ENCODE results near the gene NAA60. TPM values are rescaled to one million over a fixed set of nuclear protein-coding genes. Genes with fewer than 3 reads are reported as not detected.
A peak's percentile ranks its signal among the peaks of the same experiment; 100 is the strongest.

NAA60 gene
- total and polyA plus RNA-seq, 5 donors from 2014 or later: 38.8 to 50.0 (median 44.8) TPM

DNA sequence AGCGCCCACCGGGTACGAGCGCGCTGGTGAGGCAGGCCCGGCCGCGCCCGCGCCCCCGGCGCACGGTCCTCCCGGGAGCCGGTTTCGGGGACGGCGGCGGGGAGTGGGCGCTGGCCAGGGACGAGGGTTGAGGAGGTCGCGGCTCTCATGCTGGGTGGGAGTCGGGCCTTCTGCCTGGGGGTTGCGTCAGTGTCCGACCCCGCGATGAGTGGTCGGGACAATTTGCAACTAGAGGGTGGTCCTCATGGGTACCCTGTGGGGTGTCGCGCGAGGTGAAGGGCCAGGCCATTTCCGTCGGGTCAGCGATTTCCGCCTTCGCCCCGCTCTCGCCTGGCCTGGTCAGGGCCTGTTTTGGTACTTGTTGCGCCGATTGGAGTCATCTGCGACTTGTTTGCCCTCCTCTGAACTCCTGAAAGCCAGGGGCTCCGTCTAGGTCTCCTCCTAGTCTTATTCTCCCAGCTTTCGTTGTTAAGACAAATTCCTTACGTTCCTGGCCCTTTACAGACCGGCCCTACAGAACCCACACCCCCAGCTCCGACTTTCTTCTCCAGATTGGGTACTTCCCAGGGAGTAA, 14.9 kb downstream of the NAA60 start:
- Histone ChIP-seq H3K4me3 (ENCODE audit: low read depth, low read length) (peak overlapping the region; percentile 84), H3K36me3 (ENCODE audit: control insufficient read depth, insufficient read depth, low read length) (no peaks in the 10 kb centered on the region), H3K27me3 (ENCODE audit: control insufficient read depth, insufficient read depth, low read length) (no peaks in the 10 kb centered on the region), H3K27ac (ENCODE audit: insufficient read depth, low read length, poor library complexity, severe bottlenecking) (peak overlapping the region; percentile 87), H3K4me1 (ENCODE audit: control insufficient read depth, insufficient read depth, low read length, poor library complexity, severe bottlenecking) (peaks cover 53% of the 10 kb centered on the region), H3K9me3 (ENCODE audit: control insufficient read depth in 2 of 2, low read length in 2 of 2) (no peaks in the 10 kb centered on the region)
- no peak for DNase-seq
- Mint-ChIP-seq H3K9me3 (no peaks in the 10 kb centered on the region), H3K27ac (peak overlapping the region; percentile 73 to 97 (median 94)), H3K36me3 (no peaks in the 10 kb centered on the region), H3K4me1 (peaks cover 28 to 63% (median 37%) of the 10 kb centered on the region in 4 donors), H3K27me3 (no peaks in the 10 kb centered on the region), H3K4me3 (peak overlapping the region; percentile 52 to 96 (median 88))
- ATAC-seq (ENCODE audit: low read depth in 2 of 2): no peak

DNA sequence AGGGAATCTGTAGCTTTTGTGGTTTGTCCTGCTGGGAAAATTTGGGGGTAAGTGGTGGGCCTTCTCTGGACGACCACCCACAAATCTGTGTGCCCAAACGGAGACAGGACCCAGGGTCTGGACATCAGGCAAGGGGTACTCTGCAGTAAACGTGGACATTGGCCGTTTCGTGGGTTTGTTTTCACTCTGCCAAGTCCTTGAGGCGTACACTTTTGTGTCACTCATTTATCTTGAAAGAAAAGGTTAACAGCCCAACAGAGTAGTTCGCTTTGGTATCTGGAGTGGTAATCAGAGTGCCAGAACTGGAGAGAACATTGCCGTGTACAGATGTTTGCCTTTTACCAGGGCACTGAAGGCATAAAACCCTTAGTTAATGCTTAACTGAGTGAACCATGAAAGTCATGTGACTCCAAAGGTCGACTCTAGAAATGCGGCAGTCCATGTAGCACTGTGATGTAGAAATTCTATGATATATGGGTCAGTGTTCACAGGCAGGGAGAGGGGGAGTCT, 15.4 kb downstream of the NAA60 start:
- ATAC-seq (ENCODE audit: low read depth in 2 of 2): no peak
- Mint-ChIP-seq H3K27me3 (no peaks in the 10 kb centered on the region), H3K4me3 (peak overlapping the region; percentile 52 to 96 (median 88)), H3K36me3 (no peaks in the 10 kb centered on the region), H3K9me3 (no peaks in the 10 kb centered on the region), H3K4me1 (peaks cover 28 to 68% (median 39%) of the 10 kb centered on the region in 4 donors), H3K27ac (peak overlapping the region; percentile 73 to 97 (median 94))
- peaks cover 54% of the 10 kb centered on the region for H3K4me1 ChIP-seq (ENCODE audit: control insufficient read depth, insufficient read depth, low read length, poor library complexity, severe bottlenecking)
- H3K9me3 ChIP-seq (ENCODE audit: control insufficient read depth in 2 of 2, low read length in 2 of 2): no peaks in the 10 kb centered on the region
- H3K36me3 ChIP-seq (ENCODE audit: control insufficient read depth, insufficient read depth, low read length): no peaks in the 10 kb centered on the region
- H3K27ac ChIP-seq (ENCODE audit: insufficient read depth, low read length, poor library complexity, severe bottlenecking): peak overlapping the region; percentile 87
- H3K4me3 ChIP-seq (ENCODE audit: low read depth, low read length): peak overlapping the region; percentile 84
- no peaks in the 10 kb centered on the region for H3K27me3 ChIP-seq (ENCODE audit: control insufficient read depth, insufficient read depth, low read length)
- DNase-seq: peak in 1 of 3 donors; percentile 46

DNA sequence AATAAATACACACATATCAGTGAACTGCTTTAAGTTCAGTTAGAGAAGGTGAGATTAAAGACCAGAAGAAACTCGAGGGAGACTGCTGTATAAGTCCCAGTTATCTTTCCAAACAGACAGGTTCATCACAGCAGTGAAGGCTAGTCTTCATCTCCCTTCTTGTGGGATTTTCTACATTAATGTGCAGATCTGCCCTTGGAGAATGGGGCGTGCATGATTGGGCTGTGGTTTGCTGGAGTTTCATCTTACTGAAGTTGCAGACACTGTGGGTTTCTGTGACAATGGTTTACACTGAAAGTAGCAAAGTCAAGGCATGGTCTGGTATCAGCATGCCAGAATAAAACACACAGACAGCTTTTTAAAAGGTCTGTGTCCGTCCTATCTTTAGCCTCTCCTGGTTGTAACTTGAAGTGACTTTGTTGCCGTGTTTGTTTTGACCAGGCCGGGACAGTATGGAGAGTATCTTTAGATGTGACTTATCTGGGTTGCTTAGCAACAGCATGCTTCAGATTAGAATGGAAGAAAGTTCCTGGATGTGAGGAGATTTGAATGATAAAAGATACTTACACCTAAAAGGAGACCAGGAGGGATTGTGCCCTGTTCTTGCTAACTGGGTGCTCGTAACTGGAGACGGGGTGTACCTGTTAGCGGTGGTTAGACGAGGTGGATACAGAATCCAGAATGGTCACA, 16.1 kb downstream of the NAA60 start:
- peaks cover 61% of the 10 kb centered on the region for H3K4me1 ChIP-seq (ENCODE audit: control insufficient read depth, insufficient read depth, low read length, poor library complexity, severe bottlenecking)
- DNase-seq: peak in 1 of 3 donors; percentile 41

DNA sequence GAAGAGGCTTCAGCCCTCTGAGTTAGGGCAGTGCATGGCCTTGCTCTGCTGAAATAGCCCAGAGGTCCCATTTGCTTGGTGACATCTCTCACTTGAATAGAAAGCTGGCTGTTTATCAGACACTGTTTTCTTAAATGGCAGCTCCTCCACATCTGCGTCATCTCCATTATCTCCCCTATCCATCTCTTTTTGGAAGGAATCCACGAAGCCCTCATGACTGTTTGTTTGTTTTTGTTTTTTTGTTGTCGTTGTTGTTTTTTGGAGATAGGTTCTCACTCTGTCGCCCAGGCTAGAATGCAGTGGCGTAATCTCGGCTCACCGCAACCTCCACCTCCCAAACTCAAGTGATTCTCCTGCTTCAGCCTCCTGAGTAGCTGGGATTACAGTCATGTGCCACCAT, 16.6 kb downstream of the NAA60 start:
- ATAC-seq (ENCODE audit: low read depth in 2 of 2): no peak
- Histone ChIP-seq H3K4me1 (ENCODE audit: control insufficient read depth, insufficient read depth, low read length, poor library complexity, severe bottlenecking) (peaks cover 63% of the 10 kb centered on the region), H3K9me3 (ENCODE audit: control insufficient read depth in 2 of 2, low read length in 2 of 2) (no peaks in the 10 kb centered on the region), H3K36me3 (ENCODE audit: control insufficient read depth, insufficient read depth, low read length) (no peaks in the 10 kb centered on the region), H3K4me3 (ENCODE audit: low read depth, low read length) (peak overlapping the region; percentile 84), H3K27ac (ENCODE audit: insufficient read depth, low read length, poor library complexity, severe bottlenecking) (no peak overlapping the region), H3K27me3 (ENCODE audit: control insufficient read depth, insufficient read depth, low read length) (no peaks in the 10 kb centered on the region)
- Mint-ChIP-seq H3K4me3 (peak overlapping the region; percentile 82 to 96 (median 90)), H3K36me3 (no peaks in the 10 kb centered on the region), H3K27ac (peak overlapping the region in 2 of 3 donors; percentile 73 to 94), H3K4me1 (peaks cover 34 to 75% (median 41%) of the 10 kb centered on the region in 4 donors), H3K27me3 (no peaks in the 10 kb centered on the region), H3K9me3 (no peaks in the 10 kb centered on the region)
- no peak for DNase-seq

More for the DNA sequence above, 16.1 kb downstream of the NAA60 start:
- H3K36me3 Mint-ChIP-seq: no peaks in the 10 kb centered on the region
- peak overlapping the region; percentile 84 for H3K4me3 ChIP-seq (ENCODE audit: low read depth, low read length)
- H3K4me1 Mint-ChIP-seq: peaks cover 34 to 70% (median 41%) of the 10 kb centered on the region in 4 donors
- H3K9me3 ChIP-seq (ENCODE audit: control insufficient read depth in 2 of 2, low read length in 2 of 2): no peaks in the 10 kb centered on the region
- H3K27ac ChIP-seq (ENCODE audit: insufficient read depth, low read length, poor library complexity, severe bottlenecking): peak overlapping the region; percentile 87
- no peaks in the 10 kb centered on the region for H3K36me3 ChIP-seq (ENCODE audit: control insufficient read depth, insufficient read depth, low read length)
- H3K27ac Mint-ChIP-seq: peak overlapping the region; percentile 73 to 97 (median 94)
- peak overlapping the region; percentile 52 to 96 (median 88) for H3K4me3 Mint-ChIP-seq
- ATAC-seq (ENCODE audit: low read depth in 2 of 2): no peak
- no peaks in the 10 kb centered on the region for H3K9me3 Mint-ChIP-seq
- no peaks in the 10 kb centered on the region for H3K27me3 Mint-ChIP-seq
- H3K27me3 ChIP-seq (ENCODE audit: control insufficient read depth, insufficient read depth, low read length): no peaks in the 10 kb centered on the region

DNA sequence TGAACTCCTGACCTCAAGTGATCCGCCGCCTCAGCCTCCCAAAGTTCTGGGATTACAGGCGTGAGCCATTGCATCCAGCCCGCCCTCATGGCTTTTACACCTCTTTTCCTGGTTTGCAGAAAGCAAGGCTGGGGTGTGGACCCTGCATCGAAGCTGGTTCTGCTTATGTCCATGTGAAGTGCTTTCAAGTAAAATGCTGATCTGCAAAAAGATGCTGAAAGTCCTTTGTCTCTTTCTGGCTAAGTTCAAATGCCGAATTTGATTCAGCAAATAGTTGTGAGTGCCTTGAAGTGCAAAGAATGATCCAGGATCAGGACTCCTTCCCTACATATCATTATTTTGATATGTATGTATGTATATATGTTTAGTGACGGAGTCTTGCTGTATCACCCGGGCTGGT, 17.1 kb downstream of the NAA60 start:
- H3K27ac ChIP-seq (ENCODE audit: insufficient read depth, low read length, poor library complexity, severe bottlenecking): no peak overlapping the region
- peaks cover 1% of the 10 kb centered on the region for H3K36me3 ChIP-seq (ENCODE audit: control insufficient read depth, insufficient read depth, low read length)
- H3K4me3 ChIP-seq (ENCODE audit: low read depth, low read length): peak overlapping the region; percentile 21
- no peaks in the 10 kb centered on the region for H3K27me3 ChIP-seq (ENCODE audit: control insufficient read depth, insufficient read depth, low read length)
- Mint-ChIP-seq H3K36me3 (no peaks in the 10 kb centered on the region), H3K27me3 (no peaks in the 10 kb centered on the region), H3K4me3 (peak overlapping the region; percentile 31 to 93 (median 84)), H3K4me1 (peaks cover 34 to 79% (median 43%) of the 10 kb centered on the region in 4 donors), H3K27ac (peak overlapping the region in 2 of 3 donors; percentile 59 to 94), H3K9me3 (no peaks in the 10 kb centered on the region)
- H3K9me3 ChIP-seq (ENCODE audit: control insufficient read depth in 2 of 2, low read length in 2 of 2): no peaks in the 10 kb centered on the region
- peaks cover 63% of the 10 kb centered on the region for H3K4me1 ChIP-seq (ENCODE audit: control insufficient read depth, insufficient read depth, low read length, poor library complexity, severe bottlenecking)
- no peak for DNase-seq
- ATAC-seq (ENCODE audit: low read depth in 2 of 2): no peak

DNA sequence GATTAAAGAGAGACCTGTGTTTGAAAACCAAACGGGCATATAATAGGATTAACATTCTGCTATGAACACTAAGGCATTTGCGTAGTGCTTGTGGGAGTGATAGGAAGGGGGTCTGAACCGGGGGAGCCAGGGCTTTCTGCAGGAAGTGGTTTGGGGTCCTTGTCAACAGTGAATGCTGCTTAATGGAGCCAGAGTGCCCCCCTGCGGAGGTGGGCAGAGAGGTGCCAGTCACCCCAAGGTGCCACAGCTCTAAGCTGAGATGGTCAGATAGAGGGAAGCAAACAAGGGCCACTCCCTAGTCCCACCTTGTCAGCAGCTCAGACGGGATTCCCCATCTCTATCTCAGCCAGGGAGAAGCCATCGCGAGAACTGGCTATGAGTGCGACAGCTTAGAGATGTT, 17.7 kb downstream of the NAA60 start:
- no peaks in the 10 kb centered on the region for H3K27me3 ChIP-seq (ENCODE audit: control insufficient read depth, insufficient read depth, low read length)
- ATAC-seq (ENCODE audit: low read depth in 2 of 2) (no peak), DNase-seq (peak in 2 of 3 donors; percentile 35 to 47)
- peak overlapping the region; percentile 31 to 93 (median 84) for H3K4me3 Mint-ChIP-seq
- H3K9me3 Mint-ChIP-seq: no peaks in the 10 kb centered on the region
- no peak overlapping the region for H3K27ac ChIP-seq (ENCODE audit: insufficient read depth, low read length, poor library complexity, severe bottlenecking)
- peak overlapping the region in 2 of 3 donors; percentile 59 to 91 for H3K27ac Mint-ChIP-seq
- no peaks in the 10 kb centered on the region for H3K36me3 Mint-ChIP-seq
- H3K4me1 Mint-ChIP-seq: peaks cover 31 to 82% (median 45%) of the 10 kb centered on the region in 4 donors
- H3K4me1 ChIP-seq (ENCODE audit: control insufficient read depth, insufficient read depth, low read length, poor library complexity, severe bottlenecking): peaks cover 63% of the 10 kb centered on the region
- peaks cover 7% of the 10 kb centered on the region for H3K36me3 ChIP-seq (ENCODE audit: control insufficient read depth, insufficient read depth, low read length)
- no peak overlapping the region for H3K4me3 ChIP-seq (ENCODE audit: low read depth, low read length)
- no peaks in the 10 kb centered on the region for H3K9me3 ChIP-seq (ENCODE audit: control insufficient read depth in 2 of 2, low read length in 2 of 2)
- no peaks in the 10 kb centered on the region for H3K27me3 Mint-ChIP-seq

DNA sequence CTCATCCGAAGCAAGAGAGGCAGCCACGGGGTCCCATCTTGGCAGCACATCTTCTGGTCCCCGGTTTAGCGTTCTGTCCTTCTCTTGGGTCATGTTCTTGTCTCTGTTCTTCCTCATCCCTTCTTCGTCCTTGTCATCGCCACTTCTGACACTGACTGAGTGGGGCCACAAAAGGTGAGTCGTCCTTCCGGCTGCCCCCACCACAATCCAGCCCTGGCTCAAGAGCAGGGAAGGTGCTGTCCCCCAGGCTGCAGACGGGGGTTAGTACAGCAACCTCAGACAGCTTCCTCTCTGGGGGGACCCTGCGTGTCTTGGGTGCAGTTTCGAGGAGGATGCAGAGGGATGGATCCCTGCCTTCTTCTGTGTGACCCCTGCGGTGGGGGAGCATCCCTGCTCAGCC, 21.8 kb downstream of the NAA60 start:
- no peak overlapping the region for H3K4me3 ChIP-seq (ENCODE audit: low read depth, low read length)
- Mint-ChIP-seq H3K4me1 (peaks cover 21 to 89% (median 52%) of the 10 kb centered on the region in 4 donors), H3K27ac (no peak overlapping the region), H3K36me3 (peaks cover 7% of the 10 kb centered on the region), H3K9me3 (no peaks in the 10 kb centered on the region), H3K27me3 (no peaks in the 10 kb centered on the region), H3K4me3 (peak overlapping the region in 1 of 4 donors; percentile 29)
- H3K4me1 ChIP-seq (ENCODE audit: control insufficient read depth, insufficient read depth, low read length, poor library complexity, severe bottlenecking): peaks cover 35% of the 10 kb centered on the region
- DNase-seq (no peak), ATAC-seq (ENCODE audit: low read depth in 2 of 2) (no peak)
- H3K9me3 ChIP-seq (ENCODE audit: control insufficient read depth in 2 of 2, low read length in 2 of 2): no peaks in the 10 kb centered on the region
- no peaks in the 10 kb centered on the region for H3K27me3 ChIP-seq (ENCODE audit: control insufficient read depth, insufficient read depth, low read length)
- peaks cover 31% of the 10 kb centered on the region for H3K36me3 ChIP-seq (ENCODE audit: control insufficient read depth, insufficient read depth, low read length)
- H3K27ac ChIP-seq (ENCODE audit: insufficient read depth, low read length, poor library complexity, severe bottlenecking): no peak overlapping the region
